Left lung (tissue), 10 donors: ENCODE data around the gene SLC4A7. TPM values are rescaled to one million over a fixed set of nuclear protein-coding genes. Genes with fewer than 3 reads are reported as not detected.

ENCODE experiments used
- ATAC-seq: fragments of 200-7000 bp; cut with Tn5 transposase; one replicate; pipeline ENCODE4 v1.9.1; 2020; ENCODE audit warnings: moderate library complexity
- DNase-seq, 4 donors: peaks; one replicate each; pipeline ENCODE4 v3.0.0-alpha.2; 2013 to 2020
- H3K27ac ChIP-seq, 2 donors: fragments of 200-600 bp; sonication (generic) in 1 of 2; one replicate each; pipeline versions ENCODE4 v1.5.0 to v1.8.0; 2020 to 2021
- H3K27me3 ChIP-seq, 2 donors: fragments of 200-600 bp; sonication (generic) in 1 of 2; one replicate each; pipeline versions ENCODE4 v1.5.0 to v1.8.0; 2020 to 2021
- H3K36me3 ChIP-seq, 2 donors: fragments of 200-600 bp; sonication (generic) in 1 of 2; one replicate each; pipeline versions ENCODE4 v1.5.0 to v1.8.0; 2020 to 2021
- H3K4me1 ChIP-seq, 2 donors: fragments of 200-600 bp; one replicate each; pipeline ENCODE4 v1.8.0; 2021
- H3K4me3 ChIP-seq, 2 donors: fragments of 200-600 bp; sonication (generic) in 1 of 2; one replicate each; pipeline versions ENCODE4 v1.5.0 to v1.8.0; 2020 to 2021; ENCODE audit warnings: mild to moderate bottlenecking in 1 of 2
- H3K9me3 ChIP-seq, 2 donors: fragments of 200-600 bp; sonication (generic) in 1 of 2; one replicate each; pipeline versions ENCODE4 v1.5.0 to v1.8.0; 2020 to 2021
- intact Hi-C, 2 donors: fragments of 100-400 bp; cut with DNase I; formaldehyde crosslinking; loops; one replicate each; pipeline versions ENCODE4 v1.11.2 to v1.14.2; 2022
- polyA plus RNA-seq, 6 donors: library from polyadenylated mRNA; unstranded; fragments of 120-200 nt; gene quantifications; one replicate each; pipeline ENCODE4 v1.2.1, GENCODE V29; 2013; ENCODE audit not compliant: insufficient read length in 6 of 6
- total RNA-seq, 2 donors: library from RNA; stranded (reverse); fragmentation: NEBNext Ultra II Directional; extraction: Animal tissue kit (Norgen Biotek cat#: 25700); gene quantifications; one replicate each; pipeline ENCODE4 v1.2.1, GENCODE V29; 2021
- TF ChIP-seq, protein P1 (sequence below), 2 donors: fragments of 200-600 bp; sonication (generic) in 1 of 2; IDR thresholded peaks; one replicate each; pipeline versions ENCODE4 v1.5.0 to v1.8.0; 2021; ENCODE audit warnings: antibody characterized with exemption in 2 of 2
- donor health status: DM: no; HTN: yes; CAD: no.
- donor health status: DM: no; HTN: no; CAD: no.

Gene SLC4A7
- total and polyA plus RNA-seq, 8 donors: 14.8 to 45.7 (median 35.9) TPM

DNA sequence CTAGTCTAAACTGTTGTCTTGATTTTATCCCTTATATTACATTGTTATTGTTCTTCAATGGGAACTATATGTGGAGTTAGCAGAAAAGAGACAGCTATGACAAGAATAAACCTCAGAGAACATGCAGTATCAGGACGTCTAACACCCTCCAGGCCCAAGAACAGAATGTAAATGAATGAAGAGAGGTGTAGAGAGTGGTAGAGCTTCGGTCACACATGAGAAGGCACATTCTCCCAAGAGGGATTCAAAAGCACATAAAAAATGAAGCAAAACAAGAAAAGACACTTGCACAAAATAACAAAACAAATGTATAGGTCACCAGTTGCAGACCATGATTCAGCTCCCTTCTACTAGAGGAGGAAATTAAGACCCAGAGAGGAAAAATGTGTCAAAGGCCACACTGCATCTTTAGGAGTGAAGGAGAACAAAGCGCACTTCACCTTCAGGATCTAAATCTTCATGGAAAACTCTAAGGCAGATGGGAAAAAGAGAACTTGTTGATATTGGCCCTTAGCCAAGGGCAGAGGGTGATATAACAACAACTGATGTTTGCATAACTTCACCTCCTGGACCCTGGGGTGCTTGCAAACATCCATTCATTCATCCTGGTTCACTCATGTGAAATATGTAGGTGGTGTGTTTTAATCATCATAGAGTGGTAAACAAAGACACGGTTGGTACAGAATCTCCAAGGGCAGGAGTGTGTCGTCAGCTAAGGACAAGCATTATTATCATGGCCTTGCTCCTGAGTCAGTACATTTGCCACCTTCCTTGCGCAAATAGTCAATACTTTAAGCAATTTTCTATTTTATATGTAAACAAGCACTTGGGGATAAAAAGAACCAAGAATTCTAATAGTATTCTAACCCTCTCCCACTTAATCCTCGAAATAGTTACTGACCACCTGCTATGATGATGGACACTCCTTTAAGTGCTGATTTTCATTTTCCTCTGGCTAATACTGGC is 123.8 kb downstream of the SLC4A7 start:
- Histone ChIP-seq H3K4me3 (no peak overlapping the region), H3K27me3 (no peaks in the 10 kb centered on the region), H3K9me3 (no peaks in the 10 kb centered on the region), H3K4me1 (peaks cover 0 to 20% of the 10 kb centered on the region in 2 donors), H3K36me3 (no peaks in the 10 kb centered on the region), H3K27ac (peak overlapping the region in 1 of 2 donors; percentile 55)
- peak in 1 of 4 donors; percentile 21 for DNase-seq
- intact Hi-C loops: no loop called here
- TF ChIP-seq, protein P1, sequence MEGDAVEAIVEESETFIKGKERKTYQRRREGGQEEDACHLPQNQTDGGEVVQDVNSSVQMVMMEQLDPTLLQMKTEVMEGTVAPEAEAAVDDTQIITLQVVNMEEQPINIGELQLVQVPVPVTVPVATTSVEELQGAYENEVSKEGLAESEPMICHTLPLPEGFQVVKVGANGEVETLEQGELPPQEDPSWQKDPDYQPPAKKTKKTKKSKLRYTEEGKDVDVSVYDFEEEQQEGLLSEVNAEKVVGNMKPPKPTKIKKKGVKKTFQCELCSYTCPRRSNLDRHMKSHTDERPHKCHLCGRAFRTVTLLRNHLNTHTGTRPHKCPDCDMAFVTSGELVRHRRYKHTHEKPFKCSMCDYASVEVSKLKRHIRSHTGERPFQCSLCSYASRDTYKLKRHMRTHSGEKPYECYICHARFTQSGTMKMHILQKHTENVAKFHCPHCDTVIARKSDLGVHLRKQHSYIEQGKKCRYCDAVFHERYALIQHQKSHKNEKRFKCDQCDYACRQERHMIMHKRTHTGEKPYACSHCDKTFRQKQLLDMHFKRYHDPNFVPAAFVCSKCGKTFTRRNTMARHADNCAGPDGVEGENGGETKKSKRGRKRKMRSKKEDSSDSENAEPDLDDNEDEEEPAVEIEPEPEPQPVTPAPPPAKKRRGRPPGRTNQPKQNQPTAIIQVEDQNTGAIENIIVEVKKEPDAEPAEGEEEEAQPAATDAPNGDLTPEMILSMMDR (IDR thresholded peaks at IDR 0.05): no peak
- peak; percentile 15 for ATAC-seq

DNA sequence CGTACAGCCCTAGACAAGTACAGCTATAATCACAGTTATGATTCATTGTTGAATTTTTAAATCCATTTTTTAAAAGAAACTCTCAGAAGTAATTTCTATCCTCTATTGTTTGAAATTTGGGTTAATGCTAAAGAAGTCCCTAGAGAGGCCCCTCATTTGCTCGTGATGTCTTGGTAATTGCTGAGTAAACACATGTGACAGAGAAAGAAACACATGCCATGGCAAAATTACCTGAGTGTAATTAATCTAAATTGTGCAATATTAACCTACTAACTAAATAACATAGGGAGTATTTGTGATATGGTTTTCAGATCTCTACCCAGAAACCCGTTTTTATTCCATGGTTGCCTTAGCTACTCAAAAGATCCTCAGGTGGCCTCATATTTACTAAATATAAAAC is 125.8 kb downstream of the SLC4A7 start:
- Histone ChIP-seq H3K4me1 (peaks cover 0 to 20% of the 10 kb centered on the region in 2 donors), H3K9me3 (no peaks in the 10 kb centered on the region), H3K36me3 (no peaks in the 10 kb centered on the region), H3K4me3 (no peak overlapping the region), H3K27me3 (no peaks in the 10 kb centered on the region), H3K27ac (no peak overlapping the region)
- no peak for DNase-seq
- TF ChIP-seq, protein P1 (IDR thresholded peaks at IDR 0.05): no peak
- ATAC-seq: no peak
- intact Hi-C loops: no loop called here

DNA sequence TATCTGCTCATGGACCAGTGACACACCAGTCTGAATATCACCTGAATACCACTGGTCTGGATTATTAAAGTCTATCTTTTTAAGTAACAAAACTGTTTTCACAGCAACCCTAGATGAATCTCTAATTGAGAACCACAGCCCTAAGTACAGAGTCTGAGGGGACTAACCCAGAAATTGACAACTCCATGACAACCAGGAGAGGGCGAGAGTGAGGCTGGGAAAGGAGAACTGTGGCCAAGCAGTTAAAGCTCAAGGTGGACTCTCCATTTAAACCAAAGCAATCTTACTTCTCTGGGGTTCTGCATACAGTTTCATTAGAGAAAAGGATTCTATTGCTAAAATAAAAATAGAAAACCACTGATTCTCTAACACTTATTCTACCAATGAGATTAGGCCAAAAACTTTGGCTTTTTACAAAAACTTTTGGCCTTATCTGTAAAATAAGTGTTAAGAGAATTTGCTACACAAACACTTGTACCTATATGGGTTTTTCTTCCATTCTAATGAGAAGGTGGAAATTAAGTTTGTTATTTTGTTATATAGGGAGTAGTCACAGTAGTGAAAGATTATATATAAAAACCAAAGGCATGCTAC is 126.4 kb downstream of the SLC4A7 start:
- Histone ChIP-seq H3K4me3 (no peak overlapping the region), H3K27me3 (no peaks in the 10 kb centered on the region), H3K9me3 (no peaks in the 10 kb centered on the region), H3K4me1 (peaks cover 0 to 20% of the 10 kb centered on the region in 2 donors), H3K36me3 (no peaks in the 10 kb centered on the region), H3K27ac (no peak overlapping the region)
- intact Hi-C loops: no loop called here
- peak in 2 of 4 donors; percentile 32 to 41 for DNase-seq
- peak; percentile 93 for ATAC-seq
- TF ChIP-seq, protein P1 (IDR thresholded peaks at IDR 0.05): peak; percentile 38 to 51

DNA sequence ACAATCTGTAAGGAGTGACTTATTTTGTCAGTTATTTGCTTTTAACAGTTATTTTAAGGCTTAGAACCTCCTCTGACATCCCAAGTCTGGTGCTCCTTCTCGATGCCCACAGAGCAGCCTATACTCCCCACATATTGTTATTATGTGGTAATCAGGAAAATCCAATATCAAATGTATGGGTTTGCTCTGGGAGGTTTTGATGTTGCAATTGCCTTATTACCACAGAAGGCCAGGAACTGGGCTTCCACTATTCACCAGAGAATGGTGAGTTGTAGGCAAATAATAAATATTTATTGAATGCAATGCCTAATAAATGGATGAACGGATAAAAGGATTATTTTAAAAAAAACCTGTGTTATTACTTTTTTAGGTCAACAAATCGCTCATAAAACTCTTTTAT is 127.2 kb downstream of the SLC4A7 start:
- intact Hi-C loops: no loop called here
- no peak overlapping the region for H3K4me3 ChIP-seq
- TF ChIP-seq, protein P1 (IDR thresholded peaks at IDR 0.05): no peak
- H3K27me3 ChIP-seq: no peaks in the 10 kb centered on the region
- DNase-seq (no peak), ATAC-seq (no peak)
- H3K27ac ChIP-seq: no peak overlapping the region
- no peaks in the 10 kb centered on the region for H3K36me3 ChIP-seq
- peaks cover 0 to 20% of the 10 kb centered on the region in 2 donors for H3K4me1 ChIP-seq
- no peaks in the 10 kb centered on the region for H3K9me3 ChIP-seq

DNA sequence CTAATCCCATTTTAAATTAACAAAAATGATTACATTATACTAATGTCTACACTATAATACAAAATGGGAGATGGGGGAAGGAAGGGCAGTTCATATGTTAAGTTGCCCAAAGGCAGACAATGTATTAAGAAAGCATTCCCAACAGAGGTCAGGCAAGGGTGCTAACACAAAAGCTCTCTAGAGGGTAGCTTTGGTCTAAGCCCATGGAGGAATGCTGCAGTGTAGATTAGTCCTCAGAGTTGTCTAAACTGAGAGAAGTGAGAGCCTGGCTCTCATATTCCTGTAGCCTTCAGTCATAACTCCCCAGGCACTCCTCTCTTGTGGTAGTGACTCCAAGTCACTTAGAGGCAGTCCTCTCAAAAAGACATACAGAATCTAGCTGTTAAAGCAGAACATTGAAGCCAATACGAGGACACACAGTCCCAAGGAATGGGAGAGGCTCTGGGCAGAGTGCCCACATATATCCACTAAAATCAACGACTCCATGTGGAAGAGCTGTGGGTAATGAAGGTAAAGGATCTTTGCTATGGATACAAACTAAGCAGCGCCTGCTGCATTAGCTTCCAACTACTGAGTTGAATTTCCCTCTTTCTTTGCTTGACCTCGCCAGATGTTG is 129.5 kb downstream of the SLC4A7 start:
- Histone ChIP-seq H3K9me3 (no peaks in the 10 kb centered on the region), H3K4me1 (peaks cover 0 to 11% of the 10 kb centered on the region in 2 donors), H3K4me3 (no peak overlapping the region), H3K27ac (no peak overlapping the region), H3K36me3 (no peaks in the 10 kb centered on the region), H3K27me3 (no peaks in the 10 kb centered on the region)
- intact Hi-C loops: no loop called here
- no peak for ATAC-seq
- no peak for DNase-seq
- TF ChIP-seq, protein P1 (IDR thresholded peaks at IDR 0.05): no peak
